Nephron progenitor cell (in vitro differentiated cells): ENCODE results near the gene PLCD1.
A peak's percentile ranks its signal among the peaks of the same experiment; 100 is the strongest.

Source experiments
- DNase-seq: peaks from one replicate; pipeline ENCODE4 v3.0.0; 2021
- H3K27ac Mint-ChIP-seq: 2 replicates; pipeline ENCODE4 v1.8.0; 2021; ENCODE audit warnings: mild to moderate bottlenecking, moderate library complexity, mixed read lengths
- H3K27me3 Mint-ChIP-seq: 2 replicates; pipeline ENCODE4 v1.8.0; 2021; ENCODE audit warnings: mild to moderate bottlenecking, low read depth, mixed read lengths; ENCODE audit not compliant: poor library complexity
- H3K36me3 Mint-ChIP-seq: 2 replicates; pipeline ENCODE4 v1.8.0; 2021; ENCODE audit warnings: low read depth, mixed read lengths
- H3K4me1 Mint-ChIP-seq: 2 replicates; pipeline ENCODE4 v1.8.0; 2021; ENCODE audit warnings: mixed read lengths
- H3K4me3 Mint-ChIP-seq: 2 replicates; pipeline ENCODE4 v1.8.0; 2021; ENCODE audit warnings: mild to moderate bottlenecking, moderate library complexity, mixed read lengths
- H3K9me3 Mint-ChIP-seq: 2 replicates; pipeline ENCODE4 v1.8.0; 2021; ENCODE audit warnings: mild to moderate bottlenecking, moderate library complexity, mixed read lengths
- TF ChIP-seq, protein P1 (sequence below): fragments of 200-600 bp; sonication (generic); IDR thresholded peaks from 2 replicates; pipeline ENCODE4 v1.5.0; 2021; ENCODE audit warnings: antibody characterized with exemption

Gene PLCD1

DNA sequence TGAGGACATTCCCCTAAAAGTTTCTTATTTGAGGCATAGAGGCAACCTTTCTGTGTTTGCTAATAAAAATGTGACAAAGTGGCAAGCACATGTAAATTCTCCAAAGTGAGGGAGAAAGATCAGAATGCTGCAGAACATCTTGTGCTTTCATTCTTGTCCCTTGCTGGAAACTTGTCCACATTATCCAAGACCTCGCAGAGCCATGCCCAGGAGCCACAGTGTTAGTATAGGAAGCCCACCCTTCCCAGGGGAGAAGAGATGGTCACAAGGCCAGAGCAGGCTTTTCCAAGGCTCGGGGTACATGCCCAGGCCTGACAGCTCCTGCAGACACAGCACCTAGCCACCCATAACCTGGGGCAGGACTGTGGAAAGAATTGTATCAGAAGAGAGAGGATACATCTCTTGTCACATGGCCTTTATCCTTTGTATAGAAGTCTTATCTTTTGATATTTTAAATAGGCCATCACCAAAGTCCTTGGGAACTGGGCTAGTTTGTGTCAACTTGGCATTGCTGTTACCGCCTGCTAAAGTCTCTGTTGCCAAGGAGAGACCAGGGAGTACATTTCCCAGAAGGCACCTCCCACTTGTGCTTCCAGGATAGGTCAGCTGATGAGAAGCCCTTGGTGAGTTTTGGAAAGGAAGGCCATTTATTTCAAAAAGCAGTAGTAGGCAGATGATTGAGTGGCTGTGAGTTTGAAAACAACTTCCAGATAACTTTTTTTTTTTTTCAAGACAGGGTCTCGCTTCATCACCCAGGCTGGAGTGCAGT is 20.1 kb upstream of the PLCD1 start:
- peaks cover 6% of the 10 kb centered on the region for H3K4me1 Mint-ChIP-seq
- peaks cover 9% of the 10 kb centered on the region for H3K36me3 Mint-ChIP-seq
- H3K4me3 Mint-ChIP-seq = no peak overlapping the region
- TF ChIP-seq, protein P1, sequence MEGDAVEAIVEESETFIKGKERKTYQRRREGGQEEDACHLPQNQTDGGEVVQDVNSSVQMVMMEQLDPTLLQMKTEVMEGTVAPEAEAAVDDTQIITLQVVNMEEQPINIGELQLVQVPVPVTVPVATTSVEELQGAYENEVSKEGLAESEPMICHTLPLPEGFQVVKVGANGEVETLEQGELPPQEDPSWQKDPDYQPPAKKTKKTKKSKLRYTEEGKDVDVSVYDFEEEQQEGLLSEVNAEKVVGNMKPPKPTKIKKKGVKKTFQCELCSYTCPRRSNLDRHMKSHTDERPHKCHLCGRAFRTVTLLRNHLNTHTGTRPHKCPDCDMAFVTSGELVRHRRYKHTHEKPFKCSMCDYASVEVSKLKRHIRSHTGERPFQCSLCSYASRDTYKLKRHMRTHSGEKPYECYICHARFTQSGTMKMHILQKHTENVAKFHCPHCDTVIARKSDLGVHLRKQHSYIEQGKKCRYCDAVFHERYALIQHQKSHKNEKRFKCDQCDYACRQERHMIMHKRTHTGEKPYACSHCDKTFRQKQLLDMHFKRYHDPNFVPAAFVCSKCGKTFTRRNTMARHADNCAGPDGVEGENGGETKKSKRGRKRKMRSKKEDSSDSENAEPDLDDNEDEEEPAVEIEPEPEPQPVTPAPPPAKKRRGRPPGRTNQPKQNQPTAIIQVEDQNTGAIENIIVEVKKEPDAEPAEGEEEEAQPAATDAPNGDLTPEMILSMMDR = no peak
- H3K27ac Mint-ChIP-seq = no peak overlapping the region
- H3K27me3 Mint-ChIP-seq = peaks cover 39% of the 10 kb centered on the region
- H3K9me3 Mint-ChIP-seq = peaks cover 25% of the 10 kb centered on the region
- no peak for DNase-seq

DNA sequence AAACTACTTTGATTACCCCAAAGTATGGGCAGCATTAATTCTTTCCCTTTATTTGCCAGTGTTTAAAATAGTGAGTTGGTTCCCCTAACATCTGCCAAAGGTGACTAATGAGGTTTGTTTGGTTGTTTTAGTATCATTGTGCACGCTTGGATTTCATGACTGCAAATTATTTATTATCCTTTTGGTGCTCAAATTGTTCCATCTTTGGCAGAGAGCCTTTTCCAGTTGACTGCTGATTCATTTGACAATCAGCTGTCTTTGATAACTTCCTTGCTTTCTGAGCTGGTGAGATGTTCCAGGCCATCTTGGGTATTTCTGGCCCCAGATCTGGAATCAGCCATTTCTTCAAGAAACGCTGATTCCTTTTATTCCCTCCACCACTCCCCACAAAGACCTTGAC is 18.5 kb upstream of the PLCD1 start:
- Mint-ChIP-seq H3K27ac (no peak overlapping the region), H3K9me3 (peaks cover 16% of the 10 kb centered on the region), H3K27me3 (peaks cover 53% of the 10 kb centered on the region), H3K36me3 (peaks cover 9% of the 10 kb centered on the region), H3K4me3 (no peak overlapping the region), H3K4me1 (peaks cover 6% of the 10 kb centered on the region)
- no peak for DNase-seq
- TF ChIP-seq, protein P1 = no peak

DNA sequence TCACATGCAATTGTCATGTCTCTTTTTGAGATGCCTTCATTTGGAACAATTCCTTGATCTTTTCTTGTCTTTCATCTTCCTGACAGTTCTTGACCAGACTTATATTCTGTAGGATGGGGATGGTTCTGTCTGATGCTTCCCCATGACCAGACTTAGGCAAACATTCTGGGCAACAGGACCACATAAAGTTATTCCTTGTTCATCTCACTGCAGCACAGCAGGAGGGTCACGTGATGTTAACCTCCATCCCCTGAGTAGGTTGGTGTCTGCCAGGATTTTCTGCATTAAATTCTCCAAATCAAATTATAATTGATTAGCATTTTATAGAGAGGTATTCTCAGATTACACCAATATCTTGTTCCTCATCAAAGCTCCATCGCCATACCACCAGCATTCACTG is 17.4 kb upstream of the PLCD1 start:
- H3K9me3 Mint-ChIP-seq = peaks cover 9% of the 10 kb centered on the region
- no peak overlapping the region for H3K4me3 Mint-ChIP-seq
- peaks cover 61% of the 10 kb centered on the region for H3K27me3 Mint-ChIP-seq
- H3K27ac Mint-ChIP-seq = no peak overlapping the region
- no peak for DNase-seq
- peaks cover 6% of the 10 kb centered on the region for H3K4me1 Mint-ChIP-seq
- H3K36me3 Mint-ChIP-seq = peaks cover 4% of the 10 kb centered on the region
- TF ChIP-seq, protein P1 = no peak

DNA sequence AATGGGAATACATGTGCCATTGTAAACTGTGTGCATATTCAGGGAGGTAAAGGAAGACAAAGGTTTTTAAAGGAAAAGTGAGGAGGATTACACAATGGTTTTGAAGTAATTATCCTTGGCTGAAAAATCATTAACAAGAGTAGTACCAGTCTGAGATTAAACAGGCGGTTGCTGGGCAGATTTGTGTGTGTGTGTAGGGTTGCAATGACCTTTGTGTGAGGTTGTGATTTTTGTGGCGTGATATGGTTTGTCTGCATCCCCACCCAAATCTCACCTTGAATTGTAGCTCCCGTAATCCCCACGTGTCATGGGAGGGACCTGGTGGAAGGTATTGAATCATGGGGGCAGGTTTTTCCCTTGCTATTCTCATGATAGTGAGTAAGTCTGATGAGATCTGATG is 16.6 kb upstream of the PLCD1 start:
- TF ChIP-seq, protein P1 = no peak
- peaks cover 3% of the 10 kb centered on the region for H3K9me3 Mint-ChIP-seq
- H3K4me1 Mint-ChIP-seq = peaks cover 6% of the 10 kb centered on the region
- H3K27ac Mint-ChIP-seq = no peak overlapping the region
- no peak for DNase-seq
- peaks cover 62% of the 10 kb centered on the region for H3K27me3 Mint-ChIP-seq
- no peaks in the 10 kb centered on the region for H3K36me3 Mint-ChIP-seq
- H3K4me3 Mint-ChIP-seq = no peak overlapping the region

DNA sequence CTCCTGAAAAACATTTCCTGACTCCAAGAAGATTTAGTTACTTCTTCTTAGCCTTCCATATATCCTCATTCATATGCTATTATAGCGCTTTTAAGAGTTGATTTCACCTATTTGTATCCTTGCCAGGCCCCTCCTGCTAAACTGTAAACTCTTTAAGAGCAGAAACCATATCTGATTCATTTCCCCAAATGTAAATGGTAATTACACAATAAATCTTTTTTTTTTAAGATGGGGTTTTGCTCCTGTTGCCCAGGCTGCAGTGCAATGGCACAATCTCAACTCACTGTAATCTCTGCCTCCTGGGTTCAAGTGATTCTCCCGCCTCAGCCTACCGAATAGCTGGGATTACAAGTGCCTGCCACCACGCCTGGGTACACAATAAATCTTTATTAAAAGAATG is 14.0 kb upstream of the PLCD1 start:
- Mint-ChIP-seq H3K4me1 (peaks cover 11% of the 10 kb centered on the region), H3K27ac (no peak overlapping the region), H3K9me3 (no peaks in the 10 kb centered on the region), H3K36me3 (no peaks in the 10 kb centered on the region), H3K4me3 (no peak overlapping the region), H3K27me3 (peaks cover 81% of the 10 kb centered on the region)
- TF ChIP-seq, protein P1 = no peak
- DNase-seq = no peak

DNA sequence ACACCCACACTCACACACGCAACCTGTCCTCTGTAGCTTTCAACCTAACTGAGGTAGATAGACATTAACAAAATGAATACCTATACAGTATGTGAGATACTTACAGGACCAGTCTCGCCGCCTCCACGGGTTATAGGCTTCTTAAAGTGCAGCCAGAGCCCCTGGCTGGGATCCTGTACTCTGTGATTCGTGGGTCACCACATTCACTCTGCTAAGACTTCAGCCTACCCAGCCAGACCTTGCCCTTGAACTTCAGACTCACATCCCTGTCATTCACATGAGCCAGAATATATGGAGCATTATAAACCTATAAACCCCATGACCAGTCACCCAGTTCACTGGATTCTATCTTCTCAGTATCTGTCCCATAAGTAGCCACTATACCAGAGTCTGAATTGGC is 11.0 kb upstream of the PLCD1 start:
- Mint-ChIP-seq H3K27me3 (peaks cover 78% of the 10 kb centered on the region), H3K27ac (no peak overlapping the region), H3K36me3 (no peaks in the 10 kb centered on the region), H3K4me1 (peaks cover 29% of the 10 kb centered on the region), H3K9me3 (no peaks in the 10 kb centered on the region), H3K4me3 (peak overlapping the region; percentile 74)
- TF ChIP-seq, protein P1 = no peak
- DNase-seq = no peak
